Mucosa of descending colon (tissue), 3 donors: ENCODE measurements around the gene ZCCHC2. TPM values are rescaled to one million over a fixed set of nuclear protein-coding genes. Genes with fewer than 3 reads are reported as not detected.
A peak's percentile ranks its signal among the peaks of the same experiment; 100 is the strongest.

ENCODE experiments used
- ATAC-seq: fragments of 200-7000 bp; cut with Tn5 transposase; one replicate; pipeline ENCODE4 v1.9.1; 2020; ENCODE audit warnings: mild to moderate bottlenecking, moderate library complexity
- DNase-seq, 3 donors: peaks; one replicate each; pipeline ENCODE4 v3.0.0-alpha.2; 2020
- H3K36me3 ChIP-seq: fragments of 200-600 bp; one replicate; pipeline ENCODE4 v1.8.0; 2021; ENCODE audit warnings: low read depth, mild to moderate bottlenecking
- H3K4me1 ChIP-seq: fragments of 200-600 bp; one replicate; pipeline ENCODE4 v1.8.0; 2021; ENCODE audit warnings: low read depth, mild to moderate bottlenecking
- H3K4me3 ChIP-seq: fragments of 200-600 bp; one replicate; pipeline ENCODE4 v1.8.0; 2021; ENCODE audit warnings: mild to moderate bottlenecking
- H3K9me3 ChIP-seq: fragments of 200-600 bp; one replicate; pipeline ENCODE4 v1.8.0; 2021; ENCODE audit warnings: mild to moderate bottlenecking
- intact Hi-C, 2 donors: fragments of 100-400 bp; cut with DNase I in 1 of 2; cut with micrococcal nuclease in 1 of 2; formaldehyde crosslinking; loops; one replicate each; pipeline versions ENCODE4 v1.11.0 to v1.11.1; 2022; cut with DNase I, micrococcal nuclease
- total RNA-seq, 3 donors: library from RNA; stranded (reverse); fragmentation: NEBNext Ultra II Directional in 2 of 3; extraction: Animal tissue kit (Norgen Biotek cat#: 25700) in 2 of 3; gene quantifications; one replicate each; pipeline versions ENCODE4 v1.2.1 to v1.2.4, GENCODE V29; 2021 to 2023
- TF ChIP-seq, protein P1 (sequence below): fragments of 200-600 bp; IDR thresholded peaks from one replicate; pipeline ENCODE4 v1.8.0; 2022; ENCODE audit warnings: antibody characterized with exemption, mild to moderate bottlenecking
- donor health status: DM: no; HTN: no; CAD: no; lungs with moderate emphysema.
- donor health status: DM: no; HTN: no; CAD: no.
- donor health status: DM: no; HTN: yes; CAD: no.

The ZCCHC2 gene
- total RNA-seq, 3 donors from 2014 or later: 22.2 to 27.5 (median 26.0) TPM

DNA sequence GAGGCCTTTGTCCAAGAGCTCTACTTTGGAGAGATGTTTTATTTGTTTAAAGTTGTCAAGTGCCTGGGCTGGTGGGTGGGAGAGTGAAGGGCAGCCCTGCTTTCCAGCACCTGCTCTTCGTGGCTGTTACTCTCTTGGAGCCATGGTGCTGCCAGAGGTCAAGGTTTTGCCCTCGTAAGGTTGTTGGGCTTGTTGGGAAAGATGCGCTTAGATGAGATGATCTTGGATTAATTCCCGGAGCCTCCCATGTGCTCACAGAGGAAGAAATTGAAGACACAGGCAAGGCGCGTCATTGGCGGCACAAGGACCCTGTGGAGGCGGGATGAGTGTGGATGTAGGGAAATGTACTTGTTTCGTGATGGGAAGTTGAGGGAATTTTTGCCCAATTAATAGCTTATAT, 27.9 kb downstream of the ZCCHC2 start:
- no peak overlapping the region for H3K4me3 ChIP-seq
- DNase-seq (no peak), ATAC-seq (no peak)
- H3K9me3 ChIP-seq: no peaks in the 10 kb centered on the region
- H3K4me1 ChIP-seq: peaks cover 2% of the 10 kb centered on the region
- TF ChIP-seq, protein P1, sequence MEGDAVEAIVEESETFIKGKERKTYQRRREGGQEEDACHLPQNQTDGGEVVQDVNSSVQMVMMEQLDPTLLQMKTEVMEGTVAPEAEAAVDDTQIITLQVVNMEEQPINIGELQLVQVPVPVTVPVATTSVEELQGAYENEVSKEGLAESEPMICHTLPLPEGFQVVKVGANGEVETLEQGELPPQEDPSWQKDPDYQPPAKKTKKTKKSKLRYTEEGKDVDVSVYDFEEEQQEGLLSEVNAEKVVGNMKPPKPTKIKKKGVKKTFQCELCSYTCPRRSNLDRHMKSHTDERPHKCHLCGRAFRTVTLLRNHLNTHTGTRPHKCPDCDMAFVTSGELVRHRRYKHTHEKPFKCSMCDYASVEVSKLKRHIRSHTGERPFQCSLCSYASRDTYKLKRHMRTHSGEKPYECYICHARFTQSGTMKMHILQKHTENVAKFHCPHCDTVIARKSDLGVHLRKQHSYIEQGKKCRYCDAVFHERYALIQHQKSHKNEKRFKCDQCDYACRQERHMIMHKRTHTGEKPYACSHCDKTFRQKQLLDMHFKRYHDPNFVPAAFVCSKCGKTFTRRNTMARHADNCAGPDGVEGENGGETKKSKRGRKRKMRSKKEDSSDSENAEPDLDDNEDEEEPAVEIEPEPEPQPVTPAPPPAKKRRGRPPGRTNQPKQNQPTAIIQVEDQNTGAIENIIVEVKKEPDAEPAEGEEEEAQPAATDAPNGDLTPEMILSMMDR: no peak
- H3K36me3 ChIP-seq: no peaks in the 10 kb centered on the region
- intact Hi-C loops: no loop called here

GRCh38 chr18:62551972-62552513, 29.2 kb downstream of the ZCCHC2 start:
- ATAC-seq (no peak), DNase-seq (no peak)
- no peaks in the 10 kb centered on the region for H3K9me3 ChIP-seq
- H3K4me3 ChIP-seq: no peak overlapping the region
- TF ChIP-seq, protein P1: no peak
- peaks cover 2% of the 10 kb centered on the region for H3K4me1 ChIP-seq
- no peaks in the 10 kb centered on the region for H3K36me3 ChIP-seq
- intact Hi-C loops: no loop called here

DNA sequence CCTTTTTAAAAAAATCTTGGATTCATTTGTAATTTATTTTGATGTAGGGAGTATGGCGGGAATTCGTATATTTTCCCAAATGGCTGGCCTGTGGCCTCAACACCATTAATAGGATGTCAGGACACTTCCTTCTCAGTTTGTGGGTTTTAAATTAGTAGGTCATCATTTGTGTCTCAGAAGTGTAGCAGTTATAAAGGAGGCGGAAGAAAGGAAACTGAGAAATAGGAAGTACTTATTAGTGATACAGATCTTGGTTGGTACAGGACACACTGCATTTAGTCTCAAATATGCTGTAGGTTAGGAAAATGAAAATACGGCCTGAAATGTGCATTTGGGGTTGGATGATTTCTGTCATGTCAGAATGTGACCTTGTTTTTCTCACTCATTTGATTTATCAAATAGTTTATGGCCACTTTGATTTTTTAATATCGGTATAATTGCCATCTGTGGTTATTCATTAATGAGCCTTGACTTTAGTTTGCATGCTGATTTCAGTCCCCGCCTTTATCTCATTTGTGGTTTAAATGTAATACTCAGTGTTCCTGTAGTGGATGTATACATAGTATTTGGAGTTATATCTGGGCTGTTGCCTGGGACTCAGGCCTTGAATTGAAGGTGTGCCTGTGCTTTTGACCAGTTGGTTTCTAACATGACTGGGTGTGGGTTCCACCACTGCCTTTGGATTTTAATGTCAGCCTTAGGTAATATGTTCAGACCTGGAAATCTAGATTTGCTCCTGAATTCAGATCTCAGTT, 31.4 kb downstream of the ZCCHC2 start:
- ATAC-seq (peak; percentile 56), DNase-seq (no peak)
- no peaks in the 10 kb centered on the region for H3K9me3 ChIP-seq
- intact Hi-C loops: no loop called here
- H3K4me1 ChIP-seq: peaks cover 7% of the 10 kb centered on the region
- no peak overlapping the region for H3K4me3 ChIP-seq
- TF ChIP-seq, protein P1: no peak
- no peaks in the 10 kb centered on the region for H3K36me3 ChIP-seq

DNA sequence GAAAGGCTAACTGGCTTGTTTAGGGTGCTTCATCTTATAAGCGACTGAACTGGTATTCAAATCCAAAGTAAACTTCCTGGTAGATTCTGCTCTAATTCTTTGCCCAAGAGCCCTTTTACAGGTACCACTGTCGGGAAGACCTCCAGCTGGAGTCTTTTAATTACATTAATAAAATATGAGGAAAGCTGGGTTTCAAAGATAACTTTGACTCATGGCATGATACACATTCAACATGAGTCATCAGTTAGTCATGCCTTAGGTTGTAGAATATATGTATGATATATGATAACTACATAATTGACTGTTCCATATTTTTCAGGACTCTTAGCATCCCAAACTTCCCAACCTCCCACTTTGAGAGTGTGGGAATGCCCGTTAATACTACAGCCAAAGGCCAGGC, 32.3 kb downstream of the ZCCHC2 start:
- Histone ChIP-seq H3K36me3 (peaks cover 3% of the 10 kb centered on the region), H3K4me1 (peaks cover 7% of the 10 kb centered on the region), H3K4me3 (no peak overlapping the region), H3K9me3 (no peaks in the 10 kb centered on the region)
- intact Hi-C loops: no loop called here
- TF ChIP-seq, protein P1: no peak
- peak; percentile 64 for ATAC-seq
- no peak for DNase-seq

GRCh38 chr18:62556397-62556796, 33.6 kb downstream of the ZCCHC2 start:
- ATAC-seq: no peak
- Histone ChIP-seq H3K4me3 (no peak overlapping the region), H3K9me3 (no peaks in the 10 kb centered on the region), H3K4me1 (peaks cover 7% of the 10 kb centered on the region), H3K36me3 (peaks cover 10% of the 10 kb centered on the region)
- intact Hi-C loops: no loop called here
- no peak for DNase-seq
- TF ChIP-seq, protein P1: no peak
